ENCODE data around the gene HAUS3.
"Not testable (repeated sequence)": the region's sequence is repeated elsewhere in the genome, so short reads cannot be mapped to it uniquely, and the experiment has no call there.

HAUS3 gene

DNA sequence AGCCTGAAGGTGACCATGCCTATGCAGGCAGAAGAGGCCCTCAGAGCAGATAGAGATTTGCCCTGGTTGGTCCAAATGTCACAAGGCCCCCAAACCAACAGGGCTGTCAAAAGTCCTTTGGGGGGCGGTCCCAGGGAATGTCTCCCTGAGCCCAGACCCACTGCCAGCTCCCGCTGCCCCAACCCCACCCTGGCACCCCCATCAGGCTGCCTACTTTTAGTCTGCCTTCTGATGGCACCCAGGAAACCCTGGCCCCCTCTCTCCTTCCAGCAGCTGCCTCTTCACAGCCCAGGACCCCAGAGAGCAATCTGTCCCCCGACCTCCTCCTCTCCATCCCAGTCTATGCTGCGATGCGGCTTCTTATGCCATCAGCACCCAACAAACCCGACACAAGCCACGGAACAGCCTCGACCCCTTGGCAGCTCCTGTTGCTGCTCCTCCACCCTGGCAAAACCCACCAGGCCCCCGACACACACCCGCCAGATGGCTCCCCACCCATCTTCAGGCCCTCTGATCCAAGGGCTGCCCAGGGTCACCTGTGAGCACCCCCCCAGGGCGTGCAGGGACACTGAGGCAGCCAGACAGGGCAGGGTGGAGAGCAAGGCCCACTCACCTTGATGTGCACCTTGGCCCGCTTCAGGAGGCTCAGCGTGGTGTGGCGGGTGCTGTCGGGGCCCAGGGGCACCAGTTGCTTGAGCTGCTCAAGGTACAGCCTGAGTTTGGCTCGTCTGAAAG, 10.0 kb upstream of the HAUS3 start:
- DNase-seq (ENCODE audit: low read depth): no peak

DNA sequence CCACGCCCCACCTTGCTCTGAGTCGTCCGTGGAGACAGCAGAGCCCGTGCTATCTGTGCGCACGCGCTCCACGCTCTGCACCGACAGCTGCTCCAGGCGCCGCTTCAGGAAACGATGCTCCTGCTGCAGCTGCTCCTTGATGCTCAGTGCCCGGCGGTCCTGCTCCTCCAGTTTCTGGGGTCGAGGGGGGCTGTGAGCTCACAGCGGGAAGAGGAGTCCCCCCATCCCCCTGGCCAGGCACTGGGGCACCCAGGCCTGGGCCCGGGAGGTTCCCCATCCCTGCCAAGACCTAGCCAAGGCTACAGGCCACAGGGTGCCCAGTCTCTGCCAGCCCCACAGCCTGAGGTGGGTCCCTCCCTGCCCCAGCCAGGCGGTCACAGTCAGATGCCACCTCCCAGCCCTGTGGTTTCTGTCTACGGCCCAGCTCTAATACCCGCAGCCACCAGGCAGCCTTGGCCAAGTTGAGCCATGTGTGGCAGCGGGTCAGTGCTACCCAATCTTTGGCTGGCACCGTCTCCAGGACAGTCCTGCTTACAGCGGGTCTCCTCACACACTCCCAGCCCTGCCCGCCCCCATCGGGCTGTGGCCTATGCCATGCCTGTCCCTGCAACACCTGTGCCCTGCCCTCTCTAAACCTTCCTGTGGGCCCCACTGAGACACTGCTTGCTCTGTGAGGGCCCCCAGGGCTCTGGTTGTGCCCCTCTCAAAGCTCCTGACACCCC, 9.3 kb upstream of the HAUS3 start:
- DNase-seq (ENCODE audit: low read depth): no peak

DNA sequence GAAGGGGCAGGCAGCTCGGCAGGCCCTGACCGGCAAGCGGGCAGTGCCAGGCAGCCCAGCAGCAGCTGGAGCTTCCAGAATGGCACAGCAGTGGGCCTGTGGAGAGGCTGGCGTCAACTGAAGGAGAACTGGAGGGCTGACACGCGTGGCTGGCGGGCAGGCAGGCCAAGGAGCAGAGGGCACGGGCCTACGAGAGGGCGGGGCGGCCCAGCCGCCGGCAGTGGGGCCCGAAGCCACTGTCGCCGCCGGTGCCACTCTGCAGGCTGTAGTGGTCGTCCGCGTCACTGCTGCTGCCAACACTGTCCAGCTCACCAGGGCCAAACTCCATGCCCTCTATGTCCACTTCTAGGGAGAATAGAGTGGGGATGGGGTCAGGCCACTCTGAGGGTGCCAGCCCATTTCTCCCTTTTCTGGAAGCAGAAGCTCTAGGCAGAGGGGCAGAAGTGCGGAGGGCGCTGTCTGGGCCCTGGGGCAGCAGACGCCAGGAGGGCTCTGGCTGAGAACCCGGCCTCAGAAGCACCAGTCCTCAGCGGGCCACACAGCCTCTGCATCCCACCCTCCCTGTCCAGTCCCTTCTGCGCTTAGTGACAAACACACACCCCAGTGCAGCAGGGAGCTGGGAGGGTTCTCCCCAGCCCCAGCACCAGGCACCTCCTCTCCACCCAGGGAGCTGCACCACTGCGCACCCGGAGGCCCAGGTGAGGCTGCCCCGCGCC, 8.6 kb upstream of the HAUS3 start:
- DNase-seq (ENCODE audit: low read depth): no peak

DNA sequence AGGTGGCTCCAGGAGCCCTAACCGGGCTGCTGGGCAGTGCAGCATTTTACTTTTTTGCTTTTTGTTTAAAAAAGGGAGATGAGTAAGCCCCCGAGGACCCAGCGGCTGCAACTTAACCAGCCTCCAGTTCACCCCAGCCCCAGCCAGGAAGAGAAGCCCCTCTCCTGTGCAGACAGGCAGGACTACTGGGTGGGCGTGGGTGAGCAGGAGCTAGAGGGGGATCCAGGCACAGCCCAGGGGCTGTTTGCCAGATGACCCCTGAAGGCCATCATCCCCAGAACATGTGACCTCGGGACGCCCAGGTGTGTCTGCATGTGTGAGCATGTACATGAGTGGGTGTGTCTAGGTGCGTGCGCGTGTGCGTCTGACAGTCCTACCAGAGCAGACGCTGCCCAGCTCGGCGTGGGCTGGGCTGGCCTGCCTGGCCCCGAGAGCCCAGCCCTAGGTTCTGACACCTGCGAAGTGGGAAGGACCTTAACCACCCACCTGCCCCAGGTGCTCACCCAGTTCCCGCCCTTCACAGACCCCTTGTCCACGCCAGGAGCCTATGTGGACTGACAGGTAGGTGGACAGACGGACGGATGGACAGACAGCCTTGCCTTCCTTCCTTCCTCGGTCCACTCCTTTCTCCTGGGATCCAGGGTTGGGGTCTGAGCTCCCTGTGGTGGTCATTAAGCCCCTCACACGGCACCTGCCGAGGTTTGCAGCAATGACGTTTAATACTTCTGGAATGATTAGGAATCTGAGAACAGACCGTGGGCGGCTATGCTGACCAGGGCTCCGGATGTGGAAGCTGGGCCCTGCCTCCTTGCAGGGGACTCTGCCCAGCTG, 7.8 kb upstream of the HAUS3 start:
- no peak for DNase-seq (ENCODE audit: low read depth)

DNA sequence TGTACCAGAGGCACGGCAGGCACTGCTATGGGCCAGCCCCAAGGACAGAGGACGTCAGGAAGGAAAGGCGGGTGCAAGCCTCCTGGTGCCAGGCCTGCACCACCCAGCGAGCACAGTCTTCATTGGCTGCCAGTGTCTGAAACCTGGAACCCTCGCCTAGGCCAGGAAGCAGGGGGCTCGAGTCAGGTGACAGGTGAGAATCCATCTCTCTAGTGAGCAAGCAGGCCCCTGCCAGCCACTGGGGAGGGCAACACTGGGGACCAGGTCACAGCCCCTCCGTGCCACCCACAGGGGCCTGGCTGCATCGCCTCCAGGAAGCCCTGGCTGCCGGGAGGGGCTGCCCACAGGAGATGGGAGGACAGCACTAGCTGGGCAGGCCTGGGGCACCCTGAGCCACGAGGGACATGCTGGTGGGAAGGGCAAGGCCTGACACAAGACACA, 6.9 kb upstream of the HAUS3 start:
- DNase-seq (ENCODE audit: low read depth): no peak

DNA sequence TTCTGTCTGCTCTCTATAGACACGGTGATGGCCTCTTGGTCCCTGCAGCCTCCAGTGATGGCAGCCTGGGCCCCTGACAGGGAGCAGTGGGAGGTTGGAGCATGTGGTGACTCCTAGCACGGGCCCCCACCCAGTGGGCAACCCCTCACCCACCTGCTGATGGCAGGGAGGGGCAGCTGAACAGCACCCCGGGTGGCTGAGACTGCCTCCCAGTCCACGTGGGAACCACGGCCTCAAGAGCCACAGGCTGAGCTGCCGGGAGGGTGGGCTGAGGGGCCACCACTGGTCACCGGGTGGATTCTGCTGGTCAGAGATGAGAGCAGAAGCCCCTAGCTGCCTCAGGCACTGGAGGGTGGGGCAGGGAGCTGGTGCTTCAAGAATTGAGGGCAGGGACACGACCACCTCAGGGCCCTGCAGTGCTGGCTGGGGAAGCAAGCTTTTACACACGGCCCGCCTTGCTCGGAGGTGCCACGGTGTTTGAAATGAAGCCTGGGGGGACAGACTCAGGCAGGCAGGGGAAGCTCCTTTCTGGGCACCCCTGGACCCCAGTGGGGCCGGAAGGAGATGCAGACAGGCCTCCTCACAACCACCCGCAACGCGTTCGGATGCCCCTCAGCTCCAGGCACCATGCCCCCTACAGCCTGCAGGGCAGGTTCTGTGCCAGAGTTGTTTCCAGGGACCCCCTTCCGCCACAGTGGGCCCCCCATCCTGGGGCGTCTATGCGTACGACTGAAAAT, 6.3 kb upstream of the HAUS3 start:
- DNase-seq (ENCODE audit: low read depth): no peak

DNA sequence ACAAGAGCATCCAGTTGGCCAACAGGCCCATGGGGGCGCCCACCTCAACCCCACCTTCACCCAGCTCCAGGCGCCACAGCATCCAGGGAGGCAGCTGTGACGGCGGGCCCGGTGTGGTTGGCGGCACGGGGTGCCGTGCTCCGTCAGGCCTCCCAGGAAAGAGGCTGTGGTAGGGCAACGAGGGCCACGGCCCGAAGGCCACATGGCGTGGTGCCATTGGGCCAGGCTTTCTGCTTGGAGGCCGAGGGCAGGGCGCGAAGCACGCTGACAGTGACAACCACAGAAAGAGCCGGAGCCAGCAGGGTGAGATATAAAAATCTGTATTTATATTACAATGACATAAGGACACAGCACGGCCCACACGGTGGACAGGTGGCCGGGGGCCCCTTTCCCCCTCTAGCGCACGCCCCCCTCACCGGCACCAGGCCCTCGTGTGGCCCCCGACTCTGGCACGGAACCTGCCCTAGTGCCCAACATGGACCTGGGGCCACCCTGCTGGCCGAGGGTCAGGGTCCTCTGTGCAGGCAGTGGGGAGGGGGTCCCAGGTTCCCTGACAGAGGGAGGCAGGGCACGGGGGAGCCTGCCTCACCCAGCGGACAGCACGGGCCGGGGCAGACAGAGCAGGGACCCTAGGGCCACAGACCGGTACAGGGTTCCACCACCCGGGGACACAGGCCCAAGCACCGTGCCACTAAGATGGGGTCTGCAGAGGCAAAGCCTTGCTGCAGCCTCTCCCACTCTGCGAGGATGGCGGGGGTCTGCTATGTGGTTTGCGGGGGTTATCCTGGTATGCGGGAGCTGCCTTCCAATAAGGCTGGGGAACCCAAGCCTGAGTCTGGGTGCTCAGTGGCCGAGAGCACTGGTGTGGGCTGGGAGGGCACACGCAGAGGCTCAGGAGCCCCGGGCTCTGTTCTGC, 5.5 kb upstream of the HAUS3 start:
- DNase-seq (ENCODE audit: low read depth): no peak

DNA sequence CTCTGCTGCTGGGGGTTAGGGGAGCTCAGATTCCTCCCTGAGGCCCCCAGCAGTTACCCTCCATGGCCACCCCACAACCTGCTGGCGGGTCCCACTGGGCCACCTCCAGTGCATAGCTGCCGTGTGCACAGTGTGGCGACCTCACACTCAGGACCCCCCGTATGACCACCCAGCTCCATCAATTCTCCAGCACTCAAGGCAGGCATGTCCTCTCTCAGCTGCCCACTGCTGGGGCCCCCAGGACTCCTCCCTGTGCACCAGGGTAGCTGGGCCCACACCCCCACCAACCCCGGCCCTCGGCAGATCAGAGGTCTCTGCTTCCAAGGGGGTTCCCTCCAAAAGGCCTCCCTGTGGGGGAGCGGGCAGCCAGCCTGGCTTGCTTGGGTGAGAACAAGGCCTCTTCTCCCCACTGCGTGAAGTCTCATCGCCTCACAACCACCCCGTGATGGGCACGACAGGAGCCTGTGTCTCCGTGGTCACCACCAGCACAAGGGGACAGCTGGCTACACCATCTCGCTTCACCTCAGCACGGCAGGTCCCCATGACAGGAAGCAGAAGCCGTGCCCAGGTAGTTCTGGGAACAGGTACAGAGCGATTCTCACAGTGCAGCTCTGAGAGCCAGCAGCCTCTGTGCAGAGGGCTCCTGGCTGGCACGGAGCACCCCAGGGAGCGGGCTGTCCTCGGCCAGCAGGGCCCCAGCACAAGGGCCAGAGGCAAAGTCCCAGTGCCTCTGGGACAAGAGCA, 4.6 kb upstream of the HAUS3 start:
- no peak for DNase-seq (ENCODE audit: low read depth)

DNA sequence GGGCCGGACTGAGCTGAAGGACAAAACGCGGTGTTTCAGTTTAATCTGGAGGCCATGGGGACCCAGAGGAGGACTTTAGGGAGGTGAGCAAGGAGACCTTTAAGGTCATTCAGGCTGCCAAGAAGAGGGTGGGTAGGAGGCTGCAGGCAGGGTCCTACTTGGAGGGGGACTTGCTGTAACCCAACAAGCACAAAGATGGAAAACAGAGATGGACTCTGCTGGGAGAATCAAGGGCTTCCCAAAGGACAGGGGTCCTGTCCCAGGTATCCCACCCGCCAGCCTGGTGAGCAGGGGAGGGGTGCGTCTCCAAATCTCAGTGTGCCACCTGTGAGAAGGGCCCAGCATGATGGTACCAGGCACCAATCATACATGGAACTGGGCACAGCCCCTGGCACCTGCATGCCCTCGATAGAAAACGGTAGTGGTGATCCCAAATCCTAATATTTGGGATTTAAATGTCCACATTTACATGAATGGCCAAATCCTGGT, 3.9 kb upstream of the HAUS3 start:
- DNase-seq (ENCODE audit: low read depth): no peak

DNA sequence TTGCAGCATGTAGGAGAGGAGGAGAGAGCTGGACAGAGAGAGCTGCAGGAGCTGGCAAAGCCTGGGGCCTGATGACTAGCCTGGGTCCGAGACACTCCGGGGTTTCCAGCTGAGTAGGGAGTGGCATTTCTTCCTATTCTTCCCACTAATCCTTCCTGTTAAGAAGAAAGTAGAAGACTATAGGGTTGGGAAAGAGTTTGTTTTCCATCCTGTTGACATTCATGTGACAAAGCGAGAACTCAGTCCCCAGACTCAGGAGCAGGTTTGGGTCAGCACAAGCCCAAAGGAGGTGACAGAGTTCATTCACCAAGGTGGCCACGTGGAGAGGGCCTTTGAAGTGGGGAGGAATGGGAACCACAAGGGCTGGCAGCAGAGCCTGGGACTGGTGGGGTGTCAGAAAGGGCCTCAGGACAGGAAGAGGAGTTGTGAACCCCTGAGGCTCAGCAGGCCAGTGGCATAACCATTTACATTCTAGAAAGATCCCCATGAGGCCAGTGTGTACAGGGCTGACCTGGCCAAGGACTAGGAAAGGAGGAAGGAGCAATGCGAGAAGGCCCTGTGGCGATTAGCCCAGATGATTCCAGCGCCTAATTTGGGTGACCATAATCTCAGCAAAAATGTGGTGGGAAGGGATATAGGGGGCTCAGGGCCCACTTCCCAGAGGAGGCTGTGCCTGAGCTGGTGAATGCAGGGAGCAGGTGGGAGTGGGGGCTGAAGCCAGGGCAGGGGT, 3.3 kb upstream of the HAUS3 start:
- no peak for DNase-seq (ENCODE audit: low read depth)

DNA sequence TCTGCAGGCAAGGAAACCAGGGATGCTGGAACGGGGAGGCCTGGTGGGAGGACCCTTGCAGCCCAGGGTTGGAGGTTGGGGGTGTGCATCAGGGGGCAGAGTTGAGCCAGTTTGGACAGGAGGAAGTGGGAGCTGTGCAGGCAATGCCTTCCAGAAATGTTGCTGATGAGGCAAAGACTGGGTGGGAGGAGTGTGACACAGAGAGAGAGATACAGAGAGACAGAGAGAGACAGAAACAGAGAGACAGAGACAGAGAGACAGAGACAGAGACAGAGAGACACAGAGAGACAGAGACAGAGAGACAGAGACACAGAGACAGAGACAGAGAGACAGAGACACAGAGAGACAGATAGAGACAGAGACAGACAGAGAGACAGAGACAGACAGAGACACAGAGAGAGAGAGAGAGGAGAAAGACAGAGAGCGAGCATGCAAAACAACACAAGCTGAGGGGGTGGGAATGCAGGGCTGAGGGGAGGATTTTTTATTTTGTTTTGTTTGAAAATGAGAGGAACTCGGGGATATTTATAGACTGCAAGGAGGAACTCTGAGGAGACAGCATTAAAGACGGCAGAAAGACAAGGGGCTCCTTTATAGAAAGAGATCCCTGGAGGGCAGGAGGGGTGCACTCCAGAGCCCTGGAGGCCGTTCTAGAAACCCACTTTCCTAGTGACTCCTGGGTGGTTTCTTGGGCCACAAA, 1.9 kb upstream of the HAUS3 start:
- no peak for DNase-seq (ENCODE audit: low read depth)

DNA sequence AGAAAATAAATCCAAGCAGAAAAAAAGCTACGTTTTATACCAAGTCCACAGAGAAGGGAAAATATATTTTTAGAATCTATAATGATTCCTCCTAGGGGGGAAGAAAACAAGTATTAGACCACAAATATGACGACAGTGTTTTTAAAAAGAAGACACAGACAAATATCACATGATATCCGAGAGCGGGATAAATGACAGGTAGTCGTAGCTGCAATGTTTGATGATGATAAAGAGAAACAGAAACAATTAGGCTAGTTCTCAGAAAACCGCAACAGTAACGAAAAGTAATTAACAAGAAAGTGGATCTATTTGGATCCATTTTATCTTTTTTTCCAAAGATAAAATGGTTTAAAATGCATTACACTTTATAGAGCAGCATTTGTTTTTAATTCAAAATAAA, 918 bp downstream of the HAUS3 start:
- no peak for DNase-seq (ENCODE audit: low read depth)

DNA sequence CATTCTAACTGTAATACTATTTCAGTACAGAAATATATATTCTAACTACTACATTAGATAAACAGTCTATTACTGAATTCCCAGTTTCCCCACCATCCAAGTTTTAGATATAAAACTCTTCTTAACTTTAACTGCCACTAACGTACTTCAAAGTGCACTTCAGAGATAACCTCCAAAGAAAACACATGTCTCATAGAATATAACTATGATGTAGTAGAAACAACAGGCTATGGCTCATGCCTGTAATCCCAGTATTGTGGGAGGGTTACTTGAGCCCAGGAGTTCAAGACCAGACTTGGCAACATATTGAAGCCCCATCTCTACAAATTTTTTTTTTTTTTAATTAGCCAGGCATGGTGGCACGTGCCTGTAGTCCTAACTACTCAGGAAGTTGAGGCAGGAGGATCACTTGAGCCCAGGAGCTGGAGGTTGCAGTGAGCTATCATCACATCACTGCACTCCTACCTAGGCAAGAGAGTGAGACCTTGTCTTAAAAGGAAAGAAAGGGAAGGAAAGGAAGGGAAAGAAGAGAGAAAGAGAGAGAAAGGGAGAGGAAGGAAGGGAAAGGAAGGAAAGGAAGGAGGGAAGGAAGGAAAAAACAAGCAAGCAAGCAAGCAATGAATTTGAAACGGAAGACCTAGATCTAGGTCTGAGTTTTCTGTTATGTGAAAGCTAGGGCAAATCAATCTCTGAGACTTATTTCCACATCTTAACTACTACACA, 4.8 kb downstream of the HAUS3 start:
- no peak for DNase-seq (ENCODE audit: low read depth)

DNA sequence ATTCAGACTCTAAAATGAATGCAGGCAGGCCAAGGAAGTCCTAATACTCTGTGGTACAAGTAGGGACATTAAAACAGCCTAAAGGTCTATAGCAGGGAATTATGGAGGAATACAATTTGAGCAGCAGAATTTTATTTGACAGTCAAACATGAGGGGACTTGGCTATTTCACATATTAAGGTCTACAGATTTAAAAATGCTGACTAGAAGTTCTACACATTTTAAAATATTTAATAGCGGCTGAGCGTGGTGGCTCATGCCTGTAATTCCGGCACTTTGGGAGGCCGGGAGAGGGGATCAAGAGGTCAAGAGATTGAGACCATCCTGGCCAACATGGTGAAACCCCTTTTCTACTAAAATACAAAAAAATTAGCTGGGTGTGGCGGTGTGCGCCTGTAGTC, 10.8 kb downstream of the HAUS3 start:
- no peak for DNase-seq (ENCODE audit: low read depth)

DNA sequence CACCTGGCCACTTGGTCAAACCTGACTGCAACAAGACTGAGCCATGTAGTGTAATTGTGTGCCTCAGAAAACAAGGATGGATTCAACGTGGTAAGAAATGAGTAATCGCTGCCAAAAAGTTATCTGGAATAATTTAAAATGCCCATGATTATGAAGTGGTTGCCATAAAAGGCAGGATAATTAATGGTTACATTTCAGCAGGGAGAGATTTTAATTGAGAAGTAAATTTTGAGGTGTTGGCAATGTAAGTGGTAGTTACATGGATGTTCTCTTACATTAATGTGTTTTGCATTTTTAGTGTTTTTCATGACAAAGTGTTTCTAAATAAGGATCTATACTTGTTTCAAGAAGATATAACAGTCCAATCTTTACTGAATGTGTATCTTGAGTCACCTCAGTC, 15.7 kb downstream of the HAUS3 start:
- no peak for DNase-seq (ENCODE audit: low read depth)

DNA sequence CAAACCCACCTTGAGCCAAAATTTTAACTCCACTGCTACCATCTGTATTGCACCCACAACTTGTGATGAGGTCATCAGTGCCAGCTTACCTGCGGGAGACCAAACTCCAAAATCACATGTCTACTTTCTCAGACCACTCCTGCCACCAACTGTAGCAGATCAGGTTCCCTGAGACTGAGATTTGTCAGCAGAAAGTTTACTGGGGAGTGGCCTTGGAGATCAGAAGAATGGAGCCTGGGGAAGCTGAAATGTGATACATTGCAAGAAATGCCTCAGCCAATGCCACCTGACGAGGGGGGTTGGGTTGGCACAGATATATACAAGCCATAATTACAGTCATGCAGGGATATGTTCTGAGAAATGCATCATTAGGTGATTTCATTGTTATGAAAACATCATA, 19.1 kb downstream of the HAUS3 start:
- no peak for DNase-seq (ENCODE audit: low read depth)

DNA sequence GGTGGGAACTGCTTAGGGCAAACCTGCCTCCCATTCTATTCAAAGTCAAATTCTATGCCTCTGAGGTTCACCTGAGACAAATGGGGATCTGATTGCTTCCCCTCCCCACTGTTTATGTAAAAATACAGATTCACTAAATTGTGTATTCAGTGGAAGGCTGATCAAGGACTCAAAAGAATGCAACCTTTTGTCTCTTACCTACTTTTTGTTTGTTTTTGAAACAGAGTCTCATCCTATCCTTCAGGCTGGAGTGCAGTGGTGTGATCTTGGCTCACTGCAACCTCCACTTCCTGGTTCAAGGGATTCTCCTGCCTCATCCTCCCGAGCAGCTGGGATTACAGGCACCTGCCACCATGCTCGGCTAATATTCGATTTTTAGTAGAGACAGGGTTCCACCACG, 20.5 kb downstream of the HAUS3 start:
- DNase-seq (ENCODE audit: low read depth): not testable (repeated sequence)
